Epithelial cell of esophagus (primary cell): Measurements from ENCODE around the gene TEX14.

Experiments used
- DNase-seq: peaks from one replicate; pipeline ENCODE4 v3.0.0; 2010; ENCODE audit warnings: low read depth
- H3K4me3 ChIP-seq: 2 replicates; pipeline ENCODE4 v1.5.1; 2011; ENCODE audit warnings: mild to moderate bottlenecking, low read length, control low read depth
- TF ChIP-seq, protein P1 (sequence below): IDR thresholded peaks from 2 replicates; pipeline ENCODE4 v1.5.1; 2011; ENCODE audit warnings: low read depth, mild to moderate bottlenecking, low read length, control low read depth, inconsistent platforms; ENCODE audit not compliant: insufficient read depth; ENCODE audit errors: missing control alignments

TEX14 gene

DNA sequence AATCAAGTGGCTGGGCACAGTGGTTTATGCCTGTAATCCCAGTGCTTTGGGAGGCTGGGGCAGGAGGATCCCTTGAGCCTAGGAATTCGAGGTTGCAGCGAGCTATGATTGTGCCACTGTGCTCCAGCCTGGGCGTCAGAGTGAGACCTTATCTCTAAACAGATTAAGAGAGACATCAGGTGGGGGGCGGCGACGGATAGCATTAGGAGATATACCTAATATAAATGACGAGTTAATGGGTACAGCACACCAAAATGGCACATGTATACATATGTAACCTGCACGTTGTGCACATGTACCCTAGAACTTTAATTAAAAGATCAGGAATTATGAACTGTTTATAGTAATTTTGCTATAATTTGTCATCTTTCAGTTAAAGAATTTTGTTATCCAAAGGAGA, 10.9 kb upstream of the TEX14 start:
- TF ChIP-seq, protein P1, sequence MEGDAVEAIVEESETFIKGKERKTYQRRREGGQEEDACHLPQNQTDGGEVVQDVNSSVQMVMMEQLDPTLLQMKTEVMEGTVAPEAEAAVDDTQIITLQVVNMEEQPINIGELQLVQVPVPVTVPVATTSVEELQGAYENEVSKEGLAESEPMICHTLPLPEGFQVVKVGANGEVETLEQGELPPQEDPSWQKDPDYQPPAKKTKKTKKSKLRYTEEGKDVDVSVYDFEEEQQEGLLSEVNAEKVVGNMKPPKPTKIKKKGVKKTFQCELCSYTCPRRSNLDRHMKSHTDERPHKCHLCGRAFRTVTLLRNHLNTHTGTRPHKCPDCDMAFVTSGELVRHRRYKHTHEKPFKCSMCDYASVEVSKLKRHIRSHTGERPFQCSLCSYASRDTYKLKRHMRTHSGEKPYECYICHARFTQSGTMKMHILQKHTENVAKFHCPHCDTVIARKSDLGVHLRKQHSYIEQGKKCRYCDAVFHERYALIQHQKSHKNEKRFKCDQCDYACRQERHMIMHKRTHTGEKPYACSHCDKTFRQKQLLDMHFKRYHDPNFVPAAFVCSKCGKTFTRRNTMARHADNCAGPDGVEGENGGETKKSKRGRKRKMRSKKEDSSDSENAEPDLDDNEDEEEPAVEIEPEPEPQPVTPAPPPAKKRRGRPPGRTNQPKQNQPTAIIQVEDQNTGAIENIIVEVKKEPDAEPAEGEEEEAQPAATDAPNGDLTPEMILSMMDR: no peak
- H3K4me3 ChIP-seq: no peak overlapping the region
- no peak for DNase-seq

DNA sequence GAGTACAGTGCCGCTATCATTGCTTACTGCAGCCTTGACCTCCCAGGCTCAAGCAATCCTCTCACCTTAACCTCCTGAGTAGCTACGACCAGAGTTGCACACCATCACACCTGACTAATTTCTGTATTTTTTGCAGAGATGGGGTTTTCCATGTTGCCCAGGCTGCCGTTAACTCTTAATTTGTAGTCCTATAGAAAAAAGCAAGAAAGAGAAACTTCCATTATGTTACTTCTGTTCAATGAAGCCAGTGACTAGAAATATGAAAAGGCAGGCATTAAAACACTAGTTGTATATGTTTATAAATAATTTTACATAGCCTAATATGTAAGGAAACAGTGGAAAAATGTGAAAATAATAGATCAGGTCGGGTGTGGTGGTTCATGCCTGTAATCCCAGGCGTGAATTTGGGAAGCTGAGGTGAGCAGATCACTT, 10.2 kb upstream of the TEX14 start:
- no peak overlapping the region for H3K4me3 ChIP-seq
- no peak for DNase-seq
- TF ChIP-seq, protein P1: no peak

DNA sequence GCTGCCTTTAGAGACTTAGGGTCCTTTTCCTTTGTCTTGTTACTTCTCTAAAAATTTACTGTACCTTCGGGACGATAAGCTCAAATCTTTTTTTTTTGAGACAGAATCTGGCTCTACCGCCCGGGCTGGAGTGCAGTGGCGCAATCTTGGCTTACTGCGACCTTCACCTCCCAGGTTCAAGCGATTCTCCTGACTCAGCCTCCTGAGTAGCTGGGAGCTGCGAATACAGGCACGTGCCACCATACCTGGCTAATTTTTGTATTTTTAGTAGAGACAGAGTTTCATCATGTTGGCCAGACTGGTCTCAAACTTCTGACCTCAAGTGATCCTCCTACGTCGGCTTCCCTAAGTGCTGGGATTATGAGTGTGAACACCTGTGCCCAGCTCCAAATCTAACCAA, 7.9 kb upstream of the TEX14 start:
- H3K4me3 ChIP-seq: no peak overlapping the region
- DNase-seq: no peak
- TF ChIP-seq, protein P1: no peak

DNA sequence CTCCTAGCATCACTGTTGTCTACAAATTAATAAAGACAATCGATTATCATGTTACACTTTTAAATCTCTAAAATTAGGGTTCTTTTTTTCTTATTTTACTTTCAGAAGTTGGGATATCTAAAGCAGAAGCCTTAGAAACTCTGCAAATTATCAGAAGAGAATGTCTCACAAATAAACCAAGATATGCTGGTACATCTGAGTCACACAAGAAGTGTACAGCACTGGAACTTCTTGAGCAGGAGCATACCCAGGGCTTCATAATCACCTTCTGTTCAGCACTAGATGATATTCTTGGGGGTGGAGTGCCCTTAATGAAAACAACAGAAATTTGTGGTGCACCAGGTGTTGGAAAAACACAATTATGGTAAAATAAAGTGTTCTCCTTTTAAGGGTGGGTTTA, 3.0 kb upstream of the TEX14 start:
- TF ChIP-seq, protein P1: no peak
- no peak overlapping the region for H3K4me3 ChIP-seq
- DNase-seq: no peak

DNA sequence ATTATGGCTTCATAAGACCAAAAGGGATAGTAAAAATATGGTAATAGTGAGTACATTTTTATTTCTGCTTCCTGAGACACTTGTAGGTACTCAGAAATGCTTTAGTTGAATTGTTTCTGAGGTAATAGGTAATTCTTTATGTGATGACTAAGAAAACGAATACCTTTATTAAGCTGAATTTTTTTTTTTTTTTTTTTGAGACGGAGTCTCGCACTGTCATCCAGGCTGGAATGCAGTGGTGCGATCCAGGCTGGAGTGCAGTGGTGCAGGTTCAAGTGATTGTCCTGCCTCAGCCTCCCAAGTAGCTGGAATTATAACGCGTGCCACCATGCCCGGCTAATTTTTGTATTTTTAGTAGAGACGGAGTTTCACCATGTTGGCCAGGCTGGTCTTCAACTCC, 2.5 kb upstream of the TEX14 start:
- peak; percentile 5 for DNase-seq
- H3K4me3 ChIP-seq: no peak overlapping the region

DNA sequence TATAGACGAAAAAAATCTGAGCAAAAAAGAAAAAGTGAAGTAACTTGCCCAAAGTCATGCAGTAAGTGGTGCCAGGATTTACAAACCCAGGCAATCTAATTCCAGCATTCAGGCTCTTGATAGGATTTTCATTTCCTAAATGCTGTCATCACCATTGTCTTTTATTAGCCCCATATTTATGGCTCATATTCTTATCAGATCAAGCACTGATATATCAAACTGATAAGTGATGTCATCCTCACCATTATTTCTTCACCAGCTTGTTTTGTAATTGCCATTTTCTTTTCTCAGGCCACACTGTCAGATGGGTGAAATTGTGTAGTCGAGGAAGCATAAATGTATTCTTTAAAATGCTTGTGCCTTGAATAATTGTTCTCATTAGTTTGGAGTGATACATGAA, 1.9 kb upstream of the TEX14 start:
- DNase-seq: no peak
- TF ChIP-seq, protein P1: no peak
- peak overlapping the region; percentile 68 for H3K4me3 ChIP-seq

More for the DNA sequence above, 2.5 kb upstream of the TEX14 start:
- TF ChIP-seq, protein P1: no peak

DNA sequence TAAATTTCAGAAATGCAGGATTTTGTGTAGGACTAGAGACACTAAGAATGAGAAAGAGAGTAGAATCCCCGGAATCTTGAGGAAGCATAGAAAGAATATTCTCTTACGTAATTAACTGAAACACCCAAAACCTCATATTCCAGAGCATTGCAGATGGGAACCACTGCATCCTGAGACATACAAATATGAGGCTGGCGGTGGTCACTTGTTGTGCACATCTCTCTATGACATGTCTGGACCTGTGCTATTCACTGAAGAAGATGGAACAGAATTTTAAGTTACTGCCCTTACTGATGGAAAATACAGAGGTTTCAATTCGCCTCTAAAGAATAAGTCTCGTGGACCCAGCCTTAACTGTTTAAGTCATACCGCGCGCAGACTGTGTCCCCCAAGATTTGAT, 1.4 kb upstream of the TEX14 start:
- TF ChIP-seq, protein P1: no peak
- peak; percentile 38 for DNase-seq

More for the DNA sequence above, 1.4 kb upstream of the TEX14 start:
- H3K4me3 ChIP-seq: peak overlapping the region; percentile 68
